Endothelial cell of umbilical vein (primary cell): ENCODE data around the gene RAB18. TPM values are rescaled to one million over a fixed set of nuclear protein-coding genes. Genes with fewer than 3 reads are reported as not detected.

ENCODE experiments used
- BruUV-seq: library from RNA; stranded (reverse); fragments of 400-500 nt; replicated peaks from 2 replicates; lab custom pipeline; 2021; lab: Mats Ljungman, UMichigan
- CTCF ChIA-PET: fragments of 300-600, 350-600 bp; sonication (Branson Sonifier 250); formaldehyde crosslinking; loops from one replicate; lab custom pipeline; 2021; ENCODE audit warnings: antibody characterized with exemption, inconsistent platforms; lab: Charles Lee
- POLR2A ChIA-PET: fragments of 300-600, 350-600 bp; sonication (Branson Sonifier 250); formaldehyde crosslinking; loops from one replicate; lab custom pipeline; 2021; ENCODE audit warnings: antibody characterized with exemption, inconsistent platforms; lab: Charles Lee
- DNase-seq: peaks from one replicate; pipeline ENCODE4 v3.0.0-alpha.2; 2011; ENCODE audit warnings: low read depth, low spot score
- FAIRE-seq: peaks from 2 replicates; lab custom pipeline; 2011; peaks lifted over from hg19 to GRCh38; lab: Jason Lieb, UNC
- H2AFZ ChIP-seq: 2 replicates; pipeline ENCODE4 v1.6.0; 2012; ENCODE audit warnings: low read depth, low read length, control low read depth, inconsistent platforms
- H3K27ac ChIP-seq: 2 replicates; pipeline ENCODE4 v1.5.1; 2011; ENCODE audit warnings: low read depth, mild to moderate bottlenecking, control low read depth, low read length, moderate library complexity; ENCODE audit not compliant: insufficient read depth
- H3K27me3 ChIP-seq, 2 experiments: 2 replicates each; pipeline versions ENCODE4 v1.6.0 to v1.6.1; 2011; ENCODE audit warnings: low read length in 2 of 2, mixed read lengths in 1 of 2; ENCODE audit not compliant: control insufficient read depth in 2 of 2, insufficient read depth in 2 of 2
- H3K36me3 ChIP-seq, 2 experiments: 2 replicates in 1 of 2; 3 replicates in 1 of 2; pipeline ENCODE4 v1.5.1; 2011; ENCODE audit warnings: low read length in 2 of 2, mild to moderate bottlenecking in 1 of 2, moderate library complexity in 1 of 2; ENCODE audit not compliant: control insufficient read depth in 2 of 2, insufficient read depth in 2 of 2; ENCODE audit errors: extremely low read depth in 1 of 2
- H3K4me1 ChIP-seq: 3 replicates; pipeline ENCODE4 v1.5.1; 2011; ENCODE audit warnings: mild to moderate bottlenecking, low read length; ENCODE audit not compliant: control insufficient read depth, insufficient read depth; ENCODE audit errors: extremely low read depth
- H3K4me2 ChIP-seq: 2 replicates; pipeline ENCODE4 v1.6.1; 2011; ENCODE audit warnings: low read length, control low read depth, mixed read lengths; ENCODE audit not compliant: insufficient read depth
- H3K4me3 ChIP-seq, 3 experiments: fragments of 200-600 bp in 1 of 3; sonication (generic), shearing (Covaris generic) in 1 of 3; replicated peaks in 1 of 3; 2 replicates each; pipeline ENCODE4 v1.5.1; 2011 to 2016; ENCODE audit warnings: control low read depth in 3 of 3, low read length in 3 of 3, mild to moderate bottlenecking in 2 of 3, inconsistent platforms in 1 of 3, low read depth in 1 of 3, moderate library complexity in 1 of 3; ENCODE audit not compliant: insufficient read depth in 1 of 3
- H3K79me2 ChIP-seq: 2 replicates; pipeline ENCODE4 v1.6.0; 2012; ENCODE audit warnings: low read length, inconsistent platforms; ENCODE audit not compliant: control insufficient read depth, insufficient read depth
- H3K9ac ChIP-seq: replicated peaks from 2 replicates; pipeline ENCODE3; 2011; ENCODE audit warnings: low read length, control low read depth; ENCODE audit not compliant: insufficient read depth; ENCODE audit errors: extremely low read depth
- H3K9me1 ChIP-seq: replicated peaks from 3 replicates; pipeline ENCODE4 v1.6.0; 2011; ENCODE audit warnings: mild to moderate bottlenecking, low read length; ENCODE audit not compliant: control insufficient read depth, insufficient read depth; ENCODE audit errors: extremely low read depth
- H3K9me3 ChIP-seq: replicated peaks from 2 replicates; pipeline ENCODE4 v1.5.1; 2012; ENCODE audit warnings: low read length, inconsistent platforms; ENCODE audit not compliant: control insufficient read depth, insufficient read depth
- H4K20me1 ChIP-seq: replicated peaks from 2 replicates; pipeline ENCODE3; 2011; ENCODE audit warnings: mild to moderate bottlenecking, low read length; ENCODE audit not compliant: control insufficient read depth, insufficient read depth; ENCODE audit errors: extremely low read depth
- CTCF ChIP-seq, 2 donors: IDR thresholded peaks; 1 replicate in 1 of 2; 2 replicates in 1 of 2; pipeline ENCODE4 v1.5.1; 2011; ENCODE audit warnings: low read length in 2 of 2, mild to moderate bottlenecking in 2 of 2, moderate library complexity in 2 of 2, control low read depth in 1 of 2, inconsistent platforms in 1 of 2, low read depth in 1 of 2; ENCODE audit not compliant: insufficient read depth in 1 of 2; ENCODE audit errors: extremely low read depth in 1 of 2
- EZH2 ChIP-seq: IDR thresholded peaks from 2 replicates; pipeline ENCODE4 v1.6.1; 2012; ENCODE audit warnings: borderline replicate concordance, low read depth, mild to moderate bottlenecking, moderate library complexity, low read length, inconsistent platforms; ENCODE audit not compliant: severe bottlenecking
- FOS ChIP-seq: IDR thresholded peaks from 2 replicates; pipeline ENCODE4 v1.6.1; 2011; ENCODE audit warnings: mild to moderate bottlenecking, low read length, moderate library complexity, borderline replicate concordance; ENCODE audit not compliant: insufficient read depth
- GATA2 ChIP-seq: IDR thresholded peaks from 2 replicates; pipeline ENCODE4 v1.7.0; 2011; ENCODE audit warnings: low read depth, mild to moderate bottlenecking, moderate library complexity, mixed read lengths, low read length; ENCODE audit not compliant: insufficient read length, insufficient read depth
- JUN ChIP-seq: IDR thresholded peaks from 2 replicates; pipeline ENCODE4 v1.6.1; 2011; ENCODE audit warnings: borderline replicate concordance, low read depth; ENCODE audit not compliant: insufficient read length, insufficient read depth
- MYC ChIP-seq: IDR thresholded peaks from one replicate; pipeline ENCODE4 v1.6.1; 2011; ENCODE audit warnings: mild to moderate bottlenecking, low read depth, low read length
- POLR2A ChIP-seq: IDR thresholded peaks from 2 replicates; pipeline ENCODE4 v1.6.1; 2012; ENCODE audit warnings: low read depth, mild to moderate bottlenecking, control low read depth, low read length
- POLR2AphosphoS5 ChIP-seq: IDR thresholded peaks from 2 replicates; pipeline ENCODE4 v1.6.1; 2012; ENCODE audit warnings: low read depth, mild to moderate bottlenecking, control low read depth, low read length, moderate library complexity; ENCODE audit not compliant: insufficient read depth
- dilution Hi-C: fragments of 300-500 bp; cut with MboI; formaldehyde crosslinking; loops from one replicate; pipeline ENCODE4 v1.15.0; 2019; ENCODE audit warnings: low sequenced_read_pairs; ENCODE audit not compliant: extremely low pct_ligation_motif_present
- intact Hi-C: fragments of 100-400 bp; cut with micrococcal nuclease; formaldehyde crosslinking; loops from one replicate; pipeline ENCODE4 v1.10.0; 2022
- polyA plus RNA-seq, 4 experiments: library from polyadenylated mRNA; depleted of rRNA in 3 of 4; stranded (reverse) in 3 of 4; unstranded in 1 of 4; fragments of >200 nt; gene quantifications; 2 replicates each; pipeline versions ENCODE4 v1.2.1 to v1.2.3, GENCODE V29; 2011 to 2012; ENCODE audit warnings: missing spikeins in 1 of 4
- total RNA-seq: library from RNA; stranded (reverse); gene quantifications from 2 replicates; pipeline ENCODE4 v1.2.3, GENCODE V29; 2021
- TF ChIP-seq, protein P1 (sequence below): IDR thresholded peaks from 2 replicates; pipeline ENCODE4 v1.6.1; 2011; ENCODE audit not compliant: insufficient read depth, insufficient read length

Gene RAB18
- total and polyA plus RNA-seq, 2 donors (not counting 3 experiments of a cell fraction or from before 2014, with no cell fraction given) = 20.4 to 108 TPM

- no peak for DNase-seq
Measured at GRCh38 chr10:27564880-27565279, 60.8 kb downstream of the RAB18 start.

More at GRCh38 chr10:27564880-27565279, 60.8 kb downstream of the RAB18 start:
- BruUV-seq = no TSS peak
- Histone ChIP-seq H3K79me2 (no peaks in the 10 kb centered on the region), H3K9ac (no peak overlapping the region), H3K9me3 (no peaks in the 10 kb centered on the region), H3K36me3 (no peaks in the 10 kb centered on the region), H3K4me2 (no peak overlapping the region), H3K27ac (no peak overlapping the region), H3K27me3 (no peaks in the 10 kb centered on the region), H3K4me1 (no peaks in the 10 kb centered on the region), H4K20me1 (no peaks in the 10 kb centered on the region), H2AFZ (no peak overlapping the region), H3K9me1 (no peaks in the 10 kb centered on the region), H3K4me3 (no peak overlapping the region)
- no peak for FAIRE-seq
- intact Hi-C loops (no loop called here), dilution Hi-C loops (no loop called here)
- ChIA-PET POLR2A (no interaction called here), CTCF (no interaction called here)
- TF ChIP-seq MYC (no peak), GATA2 (no peak), POLR2A (no peak), POLR2AphosphoS5 (no peak), CTCF (IDR thresholded peaks at IDR 0.05; ENCODE audit: extremely low read depth in 1 of 2, insufficient read depth in 1 of 2, low read depth in 1 of 2, low read length in 2 of 2) (no peak), FOS (no peak), EZH2 (no peak), JUN (no peak)
- TF ChIP-seq, protein P1, sequence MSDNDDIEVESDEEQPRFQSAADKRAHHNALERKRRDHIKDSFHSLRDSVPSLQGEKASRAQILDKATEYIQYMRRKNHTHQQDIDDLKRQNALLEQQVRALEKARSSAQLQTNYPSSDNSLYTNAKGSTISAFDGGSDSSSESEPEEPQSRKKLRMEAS = no peak
